ENCODE data around the gene TRAPPC6A.

The TRAPPC6A gene

GRCh38 chr19:45150180-45150579, 27.9 kb downstream of the TRAPPC6A start:
- H3K4me3 ChIP-seq (ENCODE audit: low read depth, low read length), result no peak overlapping the region

- H3K4me3 ChIP-seq (ENCODE audit: low read depth, low read length), result no peak overlapping the region
These were observed 28.9 kb downstream of the TRAPPC6A start for GRCh38 chr19:45149129-45149528.

DNA sequence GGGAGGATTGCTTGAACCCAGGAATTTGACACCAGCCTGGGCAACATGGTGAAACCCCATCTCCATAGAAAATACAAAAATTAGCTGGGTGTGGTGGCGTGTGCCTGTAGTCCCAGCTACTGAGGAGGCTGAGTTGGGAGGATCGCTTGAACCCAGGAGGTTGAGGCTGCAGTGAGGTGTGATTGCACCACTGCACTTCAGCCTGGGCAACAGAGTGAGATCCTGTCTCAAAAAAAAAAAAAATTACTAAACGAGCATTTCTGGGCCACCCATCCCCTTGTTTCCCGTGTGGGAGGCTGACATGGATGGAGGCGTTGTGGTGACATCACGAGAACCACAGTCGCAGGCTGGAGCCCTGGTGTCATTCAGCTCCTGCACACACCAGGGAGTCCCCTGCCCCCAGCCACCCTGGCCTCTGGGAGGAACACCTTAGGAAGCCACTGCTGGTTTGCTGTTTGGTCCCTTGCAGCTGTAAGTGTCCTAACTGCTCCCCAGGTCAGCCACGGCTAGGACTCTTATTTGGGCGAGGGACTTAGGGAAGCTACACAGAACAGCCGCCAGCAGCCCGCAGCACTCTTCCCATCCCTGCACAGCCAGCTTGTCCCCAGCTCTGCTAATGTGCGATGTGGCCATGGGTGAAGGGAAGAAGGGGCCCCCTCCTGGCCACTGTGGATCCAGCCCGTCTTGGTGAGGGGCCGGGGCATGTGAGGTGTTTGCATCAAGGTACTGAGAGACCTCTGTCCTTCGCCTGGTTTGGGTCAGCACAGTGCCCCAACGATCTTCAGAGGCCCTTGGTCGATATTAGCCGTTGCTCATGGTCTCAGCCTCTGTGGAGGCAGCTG, 30.0 kb downstream of the TRAPPC6A start:
- no peak overlapping the region for H3K4me3 ChIP-seq (ENCODE audit: low read depth, low read length)

DNA sequence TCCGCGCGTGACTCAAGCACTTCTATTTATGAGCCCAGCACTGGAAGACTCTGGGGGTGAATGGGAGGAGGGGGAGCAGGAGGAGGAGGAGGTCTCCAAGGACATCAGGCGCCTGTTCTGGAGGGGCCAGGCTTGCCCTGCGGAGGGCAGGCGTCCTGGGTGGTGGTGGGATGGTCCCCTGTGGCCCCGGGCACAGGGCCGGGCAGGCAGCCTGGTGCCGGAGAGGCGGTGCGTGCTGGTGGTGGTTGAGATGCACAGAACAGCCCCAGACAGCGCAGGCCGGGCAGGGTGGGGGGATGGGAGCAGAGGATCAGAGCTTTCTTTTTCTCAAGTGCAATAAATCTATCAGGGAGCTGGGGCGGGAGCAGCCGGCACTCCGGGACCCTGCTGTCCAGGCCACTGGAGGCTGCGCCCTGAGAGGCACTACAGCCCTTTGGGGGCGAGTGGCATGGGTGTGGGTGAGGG, 31.3 kb downstream of the TRAPPC6A start:
- H3K4me3 ChIP-seq (ENCODE audit: low read depth, low read length), result no peak overlapping the region

DNA sequence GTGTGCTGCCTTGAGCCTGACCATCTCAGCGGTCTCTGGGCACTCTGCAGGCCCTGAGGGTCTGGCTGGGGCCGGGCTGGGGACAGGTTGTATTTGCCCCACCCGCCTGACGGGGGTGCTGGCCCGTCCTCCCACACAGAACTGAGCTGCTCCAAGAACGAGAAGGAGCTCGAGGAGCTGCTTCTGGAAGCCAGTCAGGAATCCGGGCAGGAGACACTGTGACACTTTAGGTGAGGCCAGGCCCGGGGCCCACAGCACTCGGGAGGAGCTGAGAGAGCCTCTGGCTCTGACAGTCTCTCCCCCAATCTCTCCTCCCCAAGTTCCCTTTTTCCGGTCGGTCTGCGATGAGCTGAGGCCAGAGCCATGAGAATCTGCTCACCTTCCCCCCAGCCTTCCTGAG, 31.8 kb downstream of the TRAPPC6A start:
- no peak overlapping the region for H3K4me3 ChIP-seq (ENCODE audit: low read depth, low read length)

GRCh38 chr19:45145270-45146189, 32.5 kb downstream of the TRAPPC6A start:
- no peak overlapping the region for H3K4me3 ChIP-seq (ENCODE audit: low read depth, low read length)

DNA sequence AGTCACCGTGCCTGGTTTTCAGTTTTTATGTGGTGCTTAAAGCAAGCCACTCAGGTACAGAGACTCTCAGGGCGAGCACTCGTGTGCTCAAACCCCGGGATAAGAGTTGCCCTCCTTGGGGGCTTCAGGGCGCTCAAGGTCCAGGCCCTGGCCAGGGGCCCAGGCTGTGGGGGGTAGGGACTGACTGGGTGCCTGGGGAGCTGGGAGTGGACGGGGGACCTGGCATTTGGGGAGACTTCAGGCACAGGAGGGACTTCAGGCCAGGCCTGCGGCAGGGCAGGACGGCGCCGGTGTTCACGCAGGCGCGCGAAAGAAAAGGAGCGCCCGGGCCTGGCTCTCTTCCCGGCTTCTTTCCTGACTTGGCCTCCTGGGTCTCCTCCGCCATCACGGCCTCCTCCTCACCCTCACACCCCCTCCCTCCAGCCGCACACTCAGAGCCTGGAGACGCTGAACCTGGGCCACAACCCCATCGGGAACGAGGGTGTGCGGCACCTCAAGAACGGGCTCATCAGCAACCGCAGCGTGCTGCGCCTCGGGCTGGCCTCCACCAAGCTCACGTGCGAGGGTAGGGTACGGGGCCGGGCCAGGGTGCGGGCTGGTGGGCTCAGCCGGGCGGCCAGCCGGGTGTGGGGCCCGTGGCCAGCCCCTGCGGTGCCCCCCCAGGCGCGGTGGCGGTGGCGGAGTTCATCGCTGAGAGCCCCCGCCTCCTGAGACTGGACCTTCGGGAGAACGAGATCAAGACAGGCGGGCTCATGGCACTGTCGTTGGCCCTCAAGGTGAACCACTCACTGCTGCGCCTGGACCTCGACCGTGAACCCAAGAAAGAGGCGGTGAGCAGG, 33.4 kb downstream of the TRAPPC6A start:
- H3K4me3 ChIP-seq (ENCODE audit: low read depth, low read length), result no peak overlapping the region

DNA sequence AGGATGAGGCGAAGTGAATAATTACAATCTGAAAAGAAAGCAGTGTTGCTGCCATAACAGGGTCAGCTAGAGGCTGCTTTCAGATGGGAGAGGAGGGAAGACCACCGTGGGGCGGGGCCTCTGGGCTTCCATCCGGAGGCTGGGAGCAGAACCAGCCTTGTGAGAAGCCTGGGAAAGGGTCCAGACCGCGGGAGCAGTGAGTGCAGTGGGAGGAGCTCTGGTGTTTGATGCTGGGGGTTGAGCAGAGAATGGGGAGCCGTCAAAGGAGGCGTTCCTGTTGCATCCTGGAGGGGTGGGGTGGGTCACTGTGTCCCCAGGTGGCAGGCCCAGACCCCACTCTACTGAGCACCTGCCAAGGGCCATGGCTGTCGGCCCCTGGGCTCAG, 35.3 kb downstream of the TRAPPC6A start:
- H3K4me3 ChIP-seq (ENCODE audit: low read depth, low read length), result no peak overlapping the region

DNA sequence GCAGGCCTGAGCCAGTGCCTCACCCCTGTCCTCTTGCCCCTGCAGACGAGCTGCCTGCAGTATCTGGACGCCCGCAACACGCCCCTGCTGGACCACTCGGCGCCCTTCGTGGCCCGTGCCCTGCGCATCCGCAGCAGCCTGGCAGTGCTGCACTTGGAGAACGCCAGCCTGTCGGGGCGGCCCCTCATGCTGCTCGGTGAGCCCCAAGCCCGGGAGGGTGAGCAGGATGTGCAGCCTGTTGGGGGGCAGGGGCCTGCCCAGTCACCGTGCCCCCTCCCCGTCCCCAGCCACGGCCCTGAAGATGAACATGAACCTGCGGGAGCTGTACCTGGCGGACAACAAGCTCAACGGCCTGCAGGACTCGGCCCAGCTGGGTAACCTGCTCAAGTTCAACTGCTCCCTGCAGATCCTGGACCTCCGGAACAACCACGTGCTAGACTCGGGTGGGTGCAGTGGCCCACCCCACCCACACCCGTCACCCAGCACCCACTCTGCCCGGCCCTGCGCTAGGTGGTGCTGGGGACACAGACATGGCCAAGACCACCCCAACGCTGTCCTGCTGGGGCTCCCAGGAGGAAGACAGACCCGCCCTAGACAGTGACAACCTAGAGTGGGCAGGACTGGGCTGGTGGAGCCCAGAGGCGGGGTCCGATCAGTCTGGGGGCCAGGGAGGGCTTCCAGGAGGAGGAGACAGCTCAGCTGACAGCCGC, 35.9 kb downstream of the TRAPPC6A start:
- no peak overlapping the region for H3K4me3 ChIP-seq (ENCODE audit: low read depth, low read length)

DNA sequence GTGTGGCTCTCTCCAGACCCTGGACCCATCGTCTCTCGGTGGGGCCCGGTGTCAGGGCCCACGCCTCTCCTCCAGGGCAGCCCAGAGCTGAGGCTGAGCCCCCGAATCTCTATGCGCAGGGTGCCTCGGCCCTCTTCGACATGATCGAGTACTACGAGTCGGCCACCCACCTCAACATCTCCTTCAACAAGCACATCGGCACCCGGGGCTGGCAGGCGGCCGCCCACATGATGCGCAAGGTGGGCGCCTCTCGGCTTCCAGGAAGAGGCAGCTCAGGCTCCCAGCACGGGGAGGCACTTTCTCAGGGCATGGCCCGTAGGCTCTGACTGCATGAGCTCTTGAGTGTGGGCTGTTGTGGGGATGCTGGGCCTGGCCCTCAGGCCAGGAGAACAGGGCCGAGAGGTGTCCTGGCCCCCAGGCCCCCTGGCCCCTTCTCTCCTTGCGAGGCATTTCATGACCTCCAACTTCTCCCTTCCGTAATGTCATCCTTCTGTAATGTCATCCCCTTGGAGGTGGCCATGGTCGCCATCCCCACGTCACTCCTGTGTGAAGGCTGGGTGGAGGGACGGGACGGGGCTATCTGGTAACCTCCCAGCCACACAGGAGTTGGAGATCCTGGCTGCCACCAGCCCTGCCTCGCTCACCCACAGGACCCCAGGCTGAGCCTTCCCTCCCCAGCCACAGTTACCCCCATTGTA, 36.7 kb downstream of the TRAPPC6A start:
- H3K4me3 ChIP-seq (ENCODE audit: low read depth, low read length), result no peak overlapping the region

DNA sequence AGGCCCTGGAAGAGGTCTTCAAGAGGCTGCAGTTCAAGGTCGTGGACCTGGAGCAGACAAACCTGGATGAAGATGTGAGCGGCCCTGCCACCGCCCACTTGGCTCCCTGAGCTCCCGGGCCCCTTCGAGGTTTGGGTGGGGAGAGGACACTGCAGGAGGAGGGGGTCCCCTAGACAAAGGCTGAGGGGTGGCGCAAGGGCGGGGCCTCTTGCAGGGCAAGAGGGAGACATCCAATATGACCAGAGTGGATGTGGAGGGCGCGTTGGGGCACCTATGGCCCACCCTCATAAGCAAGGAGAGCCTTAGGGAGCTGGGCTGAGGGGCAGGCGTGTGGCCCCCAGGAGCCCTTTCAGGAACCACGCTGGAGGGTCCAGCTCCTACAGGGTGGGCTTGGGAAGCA, 37.5 kb downstream of the TRAPPC6A start:
- no peak overlapping the region for H3K4me3 ChIP-seq (ENCODE audit: low read depth, low read length)

- H3K4me3 ChIP-seq (ENCODE audit: low read depth, low read length), result no peak overlapping the region
These were observed 37.9 kb downstream of the TRAPPC6A start for GRCh38 chr19:45140144-45140503.

GRCh38 chr19:45139286-45140143, 38.5 kb downstream of the TRAPPC6A start:
- no peak overlapping the region for H3K4me3 ChIP-seq (ENCODE audit: low read depth, low read length)

DNA sequence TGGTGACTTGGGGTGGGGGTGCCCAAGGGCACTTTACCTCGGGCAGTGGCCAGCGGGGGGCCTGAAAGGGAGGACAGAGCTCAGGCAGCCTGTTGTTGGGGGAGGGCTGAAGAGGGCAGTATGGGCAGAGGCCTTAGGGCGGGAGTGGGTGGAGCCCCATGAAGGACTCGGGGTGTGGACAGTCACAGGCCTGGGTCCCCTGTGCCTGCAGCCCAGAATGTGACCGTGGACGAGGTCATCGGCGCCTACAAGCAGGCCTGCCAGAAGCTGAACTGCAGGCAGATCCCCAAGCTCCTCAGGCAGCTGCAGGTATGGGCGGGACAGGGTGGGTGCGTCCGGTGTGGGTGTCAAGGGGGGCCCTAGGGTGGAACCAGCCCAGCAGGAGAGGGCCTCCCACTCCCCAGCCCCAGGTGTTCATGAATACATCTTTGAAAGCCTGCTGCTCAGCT, 39.7 kb downstream of the TRAPPC6A start:
- no peak overlapping the region for H3K4me3 ChIP-seq (ENCODE audit: low read depth, low read length)

- H3K4me3 ChIP-seq (ENCODE audit: low read depth, low read length), result no peak overlapping the region
These were observed 40.8 kb downstream of the TRAPPC6A start for GRCh38 chr19:45137179-45137761.

GRCh38 chr19:45136507-45137178, 41.4 kb downstream of the TRAPPC6A start:
- H3K4me3 ChIP-seq (ENCODE audit: low read depth, low read length), result no peak overlapping the region

GRCh38 chr19:45135176-45135885, 42.7 kb downstream of the TRAPPC6A start:
- H3K4me3 ChIP-seq (ENCODE audit: low read depth, low read length), result no peak overlapping the region

Measured in iPS-11a (cell line).